AG10803 (cell line): ENCODE data around the gene TUT7.
A peak's percentile ranks its signal among the peaks of the same experiment; 100 is the strongest.
"Not testable (repeated sequence)": the region's sequence is repeated elsewhere in the genome, so short reads cannot be mapped to it uniquely, and the experiment has no call there.

ENCODE experiments used
- DNase-seq: peaks from one replicate; pipeline ENCODE4 v3.0.0; 2010; ENCODE audit warnings: low read depth
- H3K4me3 ChIP-seq: 2 replicates; pipeline ENCODE4 v1.5.1; 2011; ENCODE audit warnings: mild to moderate bottlenecking, low read length, control low read depth
- TF ChIP-seq, protein P1 (sequence below): conservative IDR thresholded peaks from 2 replicates; pipeline ENCODE4 v1.5.1; 2011; ENCODE audit warnings: mild to moderate bottlenecking, low read length, control low read depth, inconsistent platforms

Gene TUT7

GRCh38 chr9:86354011-86354817 lies at the start of gene TUT7:
TUT7 (minus strand) TSS chr9:86354410; CDS start chr9:86353199, 1,211 bp downstream.
- H3K4me3 ChIP-seq = peak within 1 kb of the TSS; percentile 78
- DNase-seq = peak; percentile 95
- TF ChIP-seq, protein P1, sequence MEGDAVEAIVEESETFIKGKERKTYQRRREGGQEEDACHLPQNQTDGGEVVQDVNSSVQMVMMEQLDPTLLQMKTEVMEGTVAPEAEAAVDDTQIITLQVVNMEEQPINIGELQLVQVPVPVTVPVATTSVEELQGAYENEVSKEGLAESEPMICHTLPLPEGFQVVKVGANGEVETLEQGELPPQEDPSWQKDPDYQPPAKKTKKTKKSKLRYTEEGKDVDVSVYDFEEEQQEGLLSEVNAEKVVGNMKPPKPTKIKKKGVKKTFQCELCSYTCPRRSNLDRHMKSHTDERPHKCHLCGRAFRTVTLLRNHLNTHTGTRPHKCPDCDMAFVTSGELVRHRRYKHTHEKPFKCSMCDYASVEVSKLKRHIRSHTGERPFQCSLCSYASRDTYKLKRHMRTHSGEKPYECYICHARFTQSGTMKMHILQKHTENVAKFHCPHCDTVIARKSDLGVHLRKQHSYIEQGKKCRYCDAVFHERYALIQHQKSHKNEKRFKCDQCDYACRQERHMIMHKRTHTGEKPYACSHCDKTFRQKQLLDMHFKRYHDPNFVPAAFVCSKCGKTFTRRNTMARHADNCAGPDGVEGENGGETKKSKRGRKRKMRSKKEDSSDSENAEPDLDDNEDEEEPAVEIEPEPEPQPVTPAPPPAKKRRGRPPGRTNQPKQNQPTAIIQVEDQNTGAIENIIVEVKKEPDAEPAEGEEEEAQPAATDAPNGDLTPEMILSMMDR = no peak

DNA sequence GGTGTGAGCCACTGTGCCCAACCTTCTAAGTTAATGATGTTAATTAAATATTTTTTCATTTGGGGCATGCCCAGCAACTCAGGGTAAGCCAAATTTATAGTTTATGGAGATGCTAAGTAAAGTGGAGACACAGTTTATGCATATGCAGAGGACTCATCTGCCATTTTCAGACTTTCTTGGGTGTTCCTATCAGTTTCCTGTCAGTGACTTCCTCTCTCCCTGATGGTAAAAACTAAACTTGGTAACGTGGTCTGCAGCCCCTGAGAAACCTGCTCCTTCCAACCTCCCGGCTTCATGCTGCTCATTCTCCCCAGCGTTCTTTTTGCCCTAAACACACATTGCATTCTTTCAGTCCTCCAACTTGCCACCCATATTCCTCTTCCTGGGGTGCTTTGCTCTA lies 48.4 kb upstream of the TUT7 start:
- no peak overlapping the region for H3K4me3 ChIP-seq
- no peak for DNase-seq
- TF ChIP-seq, protein P1 = no peak

DNA sequence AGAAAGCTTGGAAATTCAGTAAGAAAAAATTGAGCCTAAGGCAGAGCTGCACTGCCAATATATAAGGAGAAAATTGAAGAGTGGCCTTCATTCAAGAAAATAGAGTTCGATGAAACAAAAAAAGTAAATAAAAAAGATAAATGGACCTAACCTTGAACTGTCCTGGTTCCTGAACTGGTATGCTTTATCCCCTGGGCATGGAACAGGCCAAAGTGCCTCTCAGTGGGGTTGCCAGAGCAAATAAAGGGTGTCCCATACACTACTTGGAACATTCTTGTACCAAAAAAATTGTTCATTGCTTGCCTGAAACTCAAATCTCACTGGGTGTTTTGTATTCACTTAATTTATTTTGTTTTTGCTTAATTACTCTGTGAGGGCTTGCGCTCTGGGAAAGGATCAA lies 42.2 kb upstream of the TUT7 start:
- DNase-seq = no peak
- H3K4me3 ChIP-seq = no peak overlapping the region
- TF ChIP-seq, protein P1 = no peak

DNA sequence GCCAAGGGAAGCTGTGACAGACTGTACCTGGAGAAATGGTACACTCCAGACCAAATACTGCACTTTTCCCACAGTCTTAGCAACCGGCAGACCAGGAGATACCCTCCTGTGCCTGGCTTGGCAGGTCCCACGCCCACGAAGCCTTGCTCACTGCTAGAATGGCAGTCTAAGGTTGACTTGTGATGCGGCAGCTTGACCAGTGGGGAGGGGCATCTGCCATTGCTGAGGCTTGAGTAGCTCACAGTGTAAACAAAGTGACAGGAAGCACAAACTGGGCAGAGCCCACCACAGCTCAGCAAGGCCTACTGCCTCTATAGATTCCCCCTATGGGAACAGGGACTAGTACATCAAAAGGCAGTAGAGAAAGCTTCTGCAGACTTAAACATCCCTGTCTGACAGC lies 36.0 kb upstream of the TUT7 start:
- not testable (repeated sequence) for DNase-seq

GRCh38 chr9:86389628-86390027 lies 35.4 kb upstream of the TUT7 start:
- TF ChIP-seq, protein P1 = no peak
- no peak overlapping the region for H3K4me3 ChIP-seq
- no peak for DNase-seq

More for the DNA sequence above, 36.0 kb upstream of the TUT7 start:
- not testable (repeated sequence) for H3K4me3 ChIP-seq

DNA sequence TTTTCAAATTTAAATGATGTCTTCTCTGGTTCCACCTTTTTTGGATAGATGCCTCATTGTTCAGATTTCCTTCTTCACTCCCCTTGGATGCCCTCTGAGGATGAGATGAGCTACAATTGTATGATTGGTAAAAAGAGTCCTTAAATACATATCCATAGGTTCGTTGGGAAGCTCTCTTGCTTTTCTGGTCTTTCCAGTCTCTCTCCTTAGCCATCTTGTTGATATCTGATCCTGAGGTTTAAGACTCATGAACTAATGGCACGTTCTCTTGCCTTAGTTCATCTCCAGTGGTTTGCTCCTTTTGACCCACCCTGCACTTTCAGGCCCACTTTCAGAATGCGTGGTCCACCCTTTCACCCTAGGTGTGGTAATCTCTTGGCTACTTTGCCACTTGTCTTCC lies 33.2 kb upstream of the TUT7 start:
- no peak overlapping the region for H3K4me3 ChIP-seq
- TF ChIP-seq, protein P1 = no peak
- DNase-seq = no peak

DNA sequence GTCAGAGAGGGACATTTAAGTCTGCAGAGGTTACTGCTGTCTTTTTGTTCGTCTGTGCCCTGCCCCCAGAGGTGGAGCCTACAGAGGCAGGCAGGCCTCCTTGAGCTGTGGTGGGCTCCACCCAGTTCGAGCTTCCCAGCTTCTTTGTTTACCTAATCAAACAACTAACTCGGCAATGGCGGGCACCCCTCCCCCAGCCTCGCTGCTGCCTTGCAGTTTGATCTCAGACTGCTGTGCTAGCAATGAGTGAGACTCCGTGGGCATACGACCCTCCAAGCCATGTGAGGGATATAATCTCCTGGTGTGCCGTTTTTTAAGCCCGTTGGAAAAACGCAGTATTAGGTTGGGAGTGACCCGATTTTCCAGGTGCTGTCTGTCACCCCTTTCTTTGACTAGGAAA lies 28.8 kb upstream of the TUT7 start:
- not testable (repeated sequence) for H3K4me3 ChIP-seq, DNase-seq

DNA sequence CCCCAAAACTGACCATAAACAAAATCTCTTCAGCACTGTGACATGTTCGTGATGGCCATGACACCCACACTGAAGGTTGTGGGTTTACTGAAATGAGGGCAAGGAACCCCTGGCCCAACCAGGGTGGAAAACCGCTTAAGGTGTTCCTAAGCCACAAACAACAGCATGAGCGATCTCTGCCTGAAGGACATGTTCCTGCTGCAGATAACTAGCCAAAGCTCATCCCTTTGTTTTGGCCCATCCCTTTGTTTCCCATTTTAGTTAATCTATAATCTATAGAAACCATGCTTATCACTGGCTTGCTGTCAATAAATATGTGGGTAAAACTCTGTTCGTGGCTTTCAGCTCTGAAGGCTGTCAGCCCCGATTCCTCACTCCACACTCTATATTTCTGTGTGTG lies 21.8 kb upstream of the TUT7 start:
- no peak overlapping the region for H3K4me3 ChIP-seq
- TF ChIP-seq, protein P1 = no peak
- no peak for DNase-seq
